Lower lobe of right lung (tissue), 2 donors: ENCODE data around the gene WIPI1. TPM values are rescaled to one million over a fixed set of nuclear protein-coding genes. Genes with fewer than 3 reads are reported as not detected.

Experiments used
- ATAC-seq, 2 donors: fragments of 200-7000 bp; cut with Tn5 transposase; one replicate each; pipeline ENCODE4 v1.9.1; 2020 to 2022; ENCODE audit warnings: mild to moderate bottlenecking in 2 of 2, moderate library complexity in 2 of 2
- DNase-seq: peaks from one replicate; pipeline ENCODE4 v3.0.0-alpha.2; 2020
- H3K27ac ChIP-seq: fragments of 200-600 bp; one replicate; pipeline ENCODE4 v1.8.0; 2022
- H3K27me3 ChIP-seq: fragments of 200-600 bp; one replicate; pipeline ENCODE4 v1.8.0; 2022; ENCODE audit warnings: low read depth
- H3K36me3 ChIP-seq: fragments of 200-600 bp; one replicate; pipeline ENCODE4 v1.8.0; 2022; ENCODE audit warnings: mild to moderate bottlenecking
- H3K4me1 ChIP-seq: fragments of 200-600 bp; one replicate; pipeline ENCODE4 v1.8.0; 2022
- H3K4me3 ChIP-seq: fragments of 200-600 bp; one replicate; pipeline ENCODE4 v1.8.0; 2022; ENCODE audit warnings: mild to moderate bottlenecking
- H3K9me3 ChIP-seq: fragments of 200-600 bp; one replicate; pipeline ENCODE4 v1.8.0; 2022
- intact Hi-C: fragments of 100-400 bp; cut with DNase I; formaldehyde crosslinking; loops from one replicate; pipeline ENCODE4 v1.11.0; 2022
- total RNA-seq: library from RNA; stranded (reverse); fragmentation: NEBNext Ultra II Directional; extraction: Animal tissue kit (Norgen Biotek cat#: 25700); gene quantifications from one replicate; pipeline ENCODE4 v1.2.1, GENCODE V29; 2021
- TF ChIP-seq, protein P1 (sequence below): fragments of 200-600 bp; IDR thresholded peaks from one replicate; pipeline ENCODE4 v1.8.0; 2022; ENCODE audit warnings: antibody characterized with exemption, mild to moderate bottlenecking
- donor health status: DM: no; HTN: yes; CAD: no; lungs with severe emphysema.

Gene WIPI1
- total RNA-seq, 1 donor from 2014 or later: 37.5 TPM

DNA sequence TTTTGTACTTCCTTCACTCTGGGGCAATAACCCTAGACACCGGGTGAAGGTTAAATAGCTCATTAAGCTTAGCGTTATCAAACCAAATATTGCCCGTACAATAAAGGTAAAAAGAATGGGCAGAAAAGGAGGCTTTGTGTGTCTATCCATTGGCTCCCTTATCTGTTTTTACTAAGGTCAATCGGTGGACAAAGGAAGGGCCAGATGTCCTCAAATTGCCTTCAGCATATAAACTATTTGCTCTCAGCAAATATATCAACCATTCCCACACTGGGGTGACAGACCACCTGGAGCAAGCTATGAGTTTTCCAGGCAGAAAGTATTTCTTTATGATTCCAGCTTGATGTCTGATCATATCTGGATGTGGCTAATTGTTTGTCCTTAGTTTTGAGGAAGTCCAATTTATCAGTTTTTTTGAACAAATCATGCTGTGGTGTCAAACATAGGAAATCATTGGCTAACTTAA lies 25.3 kb upstream of the WIPI1 start:
- no peak overlapping the region for H3K27ac ChIP-seq
- no peaks in the 10 kb centered on the region for H3K27me3 ChIP-seq
- H3K9me3 ChIP-seq: no peaks in the 10 kb centered on the region
- DNase-seq (no peak), ATAC-seq (no peak)
- intact Hi-C loops: no loop called here
- TF ChIP-seq, protein P1, sequence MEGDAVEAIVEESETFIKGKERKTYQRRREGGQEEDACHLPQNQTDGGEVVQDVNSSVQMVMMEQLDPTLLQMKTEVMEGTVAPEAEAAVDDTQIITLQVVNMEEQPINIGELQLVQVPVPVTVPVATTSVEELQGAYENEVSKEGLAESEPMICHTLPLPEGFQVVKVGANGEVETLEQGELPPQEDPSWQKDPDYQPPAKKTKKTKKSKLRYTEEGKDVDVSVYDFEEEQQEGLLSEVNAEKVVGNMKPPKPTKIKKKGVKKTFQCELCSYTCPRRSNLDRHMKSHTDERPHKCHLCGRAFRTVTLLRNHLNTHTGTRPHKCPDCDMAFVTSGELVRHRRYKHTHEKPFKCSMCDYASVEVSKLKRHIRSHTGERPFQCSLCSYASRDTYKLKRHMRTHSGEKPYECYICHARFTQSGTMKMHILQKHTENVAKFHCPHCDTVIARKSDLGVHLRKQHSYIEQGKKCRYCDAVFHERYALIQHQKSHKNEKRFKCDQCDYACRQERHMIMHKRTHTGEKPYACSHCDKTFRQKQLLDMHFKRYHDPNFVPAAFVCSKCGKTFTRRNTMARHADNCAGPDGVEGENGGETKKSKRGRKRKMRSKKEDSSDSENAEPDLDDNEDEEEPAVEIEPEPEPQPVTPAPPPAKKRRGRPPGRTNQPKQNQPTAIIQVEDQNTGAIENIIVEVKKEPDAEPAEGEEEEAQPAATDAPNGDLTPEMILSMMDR: no peak
- no peaks in the 10 kb centered on the region for H3K36me3 ChIP-seq
- no peaks in the 10 kb centered on the region for H3K4me1 ChIP-seq
- no peak overlapping the region for H3K4me3 ChIP-seq

DNA sequence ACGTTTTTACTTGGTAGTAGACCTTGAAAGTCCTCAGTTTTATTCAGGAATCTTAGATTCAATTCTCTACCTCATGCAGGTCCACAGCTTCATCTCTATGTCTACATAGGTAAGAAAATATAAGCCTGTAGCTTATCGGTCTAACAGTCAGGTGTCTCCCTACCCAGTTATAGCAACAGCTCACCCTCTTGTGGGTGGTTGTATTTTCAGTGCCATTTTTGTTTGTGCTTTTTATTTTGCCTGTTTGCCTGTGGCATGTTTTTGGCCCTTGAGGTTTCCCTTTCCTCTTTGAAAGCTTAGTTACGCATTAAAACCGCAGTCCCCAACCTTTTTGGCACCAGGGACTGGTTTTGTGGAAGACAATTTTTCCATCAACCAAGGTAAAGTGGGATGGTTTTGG lies 23.6 kb upstream of the WIPI1 start:
- Histone ChIP-seq H3K4me3 (no peak overlapping the region), H3K27ac (no peak overlapping the region), H3K4me1 (no peaks in the 10 kb centered on the region), H3K36me3 (no peaks in the 10 kb centered on the region), H3K9me3 (no peaks in the 10 kb centered on the region), H3K27me3 (no peaks in the 10 kb centered on the region)
- DNase-seq: no peak
- intact Hi-C loops: no loop called here
- no peak for ATAC-seq
- TF ChIP-seq, protein P1: no peak

DNA sequence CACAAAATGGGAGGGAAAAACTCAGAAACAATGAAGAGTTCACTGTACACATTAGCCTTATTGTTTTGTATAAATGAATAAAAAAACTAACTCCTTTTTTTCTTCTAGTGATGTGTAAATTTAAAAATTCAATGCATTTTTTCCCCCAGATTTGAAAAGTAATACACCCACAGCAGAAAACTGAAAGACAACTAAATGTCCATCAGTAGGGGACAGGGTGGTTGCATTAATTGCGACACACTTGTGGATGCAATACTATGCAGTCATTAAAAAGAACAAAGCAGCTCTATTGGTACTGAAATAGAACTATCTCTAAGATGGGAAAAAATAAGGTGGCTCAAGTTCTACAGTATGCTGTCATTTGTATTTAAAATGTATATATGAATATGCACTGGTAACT lies 13.7 kb upstream of the WIPI1 start:
- TF ChIP-seq, protein P1: no peak
- DNase-seq (no peak), ATAC-seq (no peak)
- H3K4me3 ChIP-seq: no peak overlapping the region
- H3K4me1 ChIP-seq: peaks cover 5% of the 10 kb centered on the region
- intact Hi-C loops: no loop called here
- H3K9me3 ChIP-seq: no peaks in the 10 kb centered on the region
- no peaks in the 10 kb centered on the region for H3K27me3 ChIP-seq
- no peaks in the 10 kb centered on the region for H3K36me3 ChIP-seq
- no peak overlapping the region for H3K27ac ChIP-seq

DNA sequence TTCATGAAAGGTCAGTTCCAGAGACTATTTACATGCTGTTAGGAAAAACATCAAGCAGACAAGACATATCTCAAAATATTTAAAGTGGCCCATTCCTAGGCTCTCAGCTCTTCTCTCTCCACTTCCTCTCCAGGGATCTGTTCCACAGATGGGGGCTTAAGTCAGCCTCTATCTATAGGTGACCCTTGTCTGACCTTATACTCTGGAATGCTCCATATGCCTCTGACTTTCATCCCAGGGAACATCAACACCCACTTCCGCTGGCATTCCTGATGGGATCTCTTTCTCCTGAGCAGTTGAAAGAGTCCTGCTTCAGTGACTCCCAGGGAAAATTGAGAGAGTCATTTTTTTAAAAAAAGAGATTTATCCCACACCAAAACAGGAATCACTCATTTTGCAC lies 11.5 kb upstream of the WIPI1 start:
- peaks cover 7% of the 10 kb centered on the region for H3K4me1 ChIP-seq
- TF ChIP-seq, protein P1: no peak
- DNase-seq (no peak), ATAC-seq (no peak)
- H3K27me3 ChIP-seq: no peaks in the 10 kb centered on the region
- no peak overlapping the region for H3K4me3 ChIP-seq
- H3K27ac ChIP-seq: no peak overlapping the region
- no peaks in the 10 kb centered on the region for H3K36me3 ChIP-seq
- intact Hi-C loops: no loop called here
- no peaks in the 10 kb centered on the region for H3K9me3 ChIP-seq

DNA sequence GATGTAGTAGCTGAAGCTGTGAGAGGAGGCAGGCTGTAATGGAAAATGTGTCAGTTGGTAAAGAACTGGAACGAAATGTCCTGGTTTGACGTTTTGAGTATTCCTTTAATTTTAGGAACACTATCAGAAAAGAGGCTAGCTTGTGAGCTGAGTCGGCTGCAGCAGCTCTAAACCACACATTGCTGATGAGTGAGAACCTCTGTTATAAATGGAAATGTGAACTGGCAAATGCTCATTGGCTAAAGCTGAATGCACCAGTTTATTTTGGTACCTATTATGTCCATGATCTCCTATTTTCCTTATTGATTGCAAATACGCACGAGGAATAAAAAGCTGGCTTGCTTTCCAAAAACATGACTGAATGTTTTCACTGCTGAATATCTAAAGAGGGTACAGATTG lies 11.0 kb upstream of the WIPI1 start:
- ATAC-seq: no peak

More for the DNA sequence above, 11.0 kb upstream of the WIPI1 start:
- Histone ChIP-seq H3K36me3 (no peaks in the 10 kb centered on the region), H3K4me1 (peaks cover 7% of the 10 kb centered on the region), H3K27me3 (no peaks in the 10 kb centered on the region), H3K9me3 (no peaks in the 10 kb centered on the region), H3K27ac (no peak overlapping the region), H3K4me3 (no peak overlapping the region)
- TF ChIP-seq, protein P1: no peak
- no peak for DNase-seq
- intact Hi-C loops: no loop called here
